ENCODE results near the gene NTRK2. TPM values are rescaled to one million over a fixed set of nuclear protein-coding genes. Genes with fewer than 3 reads are reported as not detected.

Gene NTRK2
- total RNA-seq, 1 experiment from 2014 or later, result not detected

- DNase-seq (ENCODE audit: low read depth), result no peak
These were observed 266.1 kb downstream of the NTRK2 start for GRCh38 chr9:84935528-84936117.

GRCh38 chr9:84937180-84937579, 267.7 kb downstream of the NTRK2 start:
- DNase-seq (ENCODE audit: low read depth), result no peak

GRCh38 chr9:84937581-84937980, 268.1 kb downstream of the NTRK2 start:
- no peak for DNase-seq (ENCODE audit: low read depth)

DNA sequence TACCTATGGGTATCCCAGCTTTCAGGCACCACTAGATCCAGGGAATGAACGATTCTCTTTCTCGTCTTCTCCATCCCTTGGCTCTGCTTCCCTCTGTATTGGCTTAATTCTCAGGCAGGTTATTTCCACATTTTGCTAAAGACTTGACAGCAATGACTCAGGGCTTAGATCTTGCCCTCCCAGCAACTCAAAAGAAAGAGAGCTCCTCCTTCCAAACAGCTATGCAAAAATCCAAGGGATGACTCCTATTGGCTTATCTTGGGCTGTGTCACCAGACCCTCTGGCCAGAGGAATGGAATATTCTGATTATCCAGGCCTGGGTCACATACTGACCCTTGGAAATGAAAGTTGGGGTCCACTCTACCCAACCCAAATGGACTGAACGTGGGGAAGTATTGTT, 270.2 kb downstream of the NTRK2 start:
- DNase-seq (ENCODE audit: low read depth), result no peak

GRCh38 chr9:84940294-84940693, 270.8 kb downstream of the NTRK2 start:
- DNase-seq (ENCODE audit: low read depth), result peak; percentile 30

GRCh38 chr9:84941792-84942191, 272.3 kb downstream of the NTRK2 start:
- DNase-seq (ENCODE audit: low read depth), result no peak

- no peak for DNase-seq (ENCODE audit: low read depth)
These were observed 274.0 kb downstream of the NTRK2 start for GRCh38 chr9:84943482-84944050.

GRCh38 chr9:84945878-84946538, 276.5 kb downstream of the NTRK2 start:
- DNase-seq (ENCODE audit: low read depth), result no peak

- DNase-seq (ENCODE audit: low read depth), result no peak
These were observed 278.0 kb downstream of the NTRK2 start for GRCh38 chr9:84947412-84947972.

DNA sequence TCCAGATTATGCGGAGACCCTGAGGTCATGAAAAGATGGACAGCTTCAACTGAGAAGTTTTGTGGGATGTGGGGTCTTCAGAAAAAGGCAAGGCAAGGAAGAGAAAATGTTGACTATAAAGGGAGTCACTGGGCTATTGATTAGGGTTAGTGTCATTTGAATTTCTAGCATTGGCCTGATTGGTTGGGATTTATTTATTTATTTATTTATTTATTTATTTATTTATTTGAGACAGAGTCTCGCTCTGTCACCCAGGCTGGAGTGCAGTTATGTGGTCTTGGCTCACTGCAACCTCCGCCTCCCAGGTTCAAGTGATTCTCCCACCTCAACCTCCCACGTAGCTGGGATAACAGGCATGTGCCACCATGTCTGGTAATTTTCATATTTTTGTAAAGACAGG, 279.7 kb downstream of the NTRK2 start:
- DNase-seq (ENCODE audit: low read depth), result no peak

DNA sequence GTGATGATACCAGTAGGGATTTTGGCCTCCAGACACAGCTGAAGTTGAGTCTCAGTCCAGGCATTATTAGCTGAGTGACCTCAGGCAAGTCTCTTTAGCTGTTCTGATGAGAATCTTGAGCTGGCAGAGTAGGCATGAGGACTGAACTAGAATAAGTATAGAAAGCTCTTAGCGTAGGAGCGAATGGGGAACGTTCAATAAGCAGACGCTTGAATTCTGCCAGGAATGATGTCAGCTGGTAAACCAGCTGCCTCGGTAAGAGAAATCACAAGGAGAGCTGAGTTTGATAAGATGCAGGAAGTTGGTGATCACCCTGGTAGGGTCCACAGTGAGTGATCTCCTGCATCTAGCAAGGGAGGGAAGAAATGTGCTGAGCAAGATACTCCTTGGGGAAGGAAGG, 280.4 kb downstream of the NTRK2 start:
- no peak for DNase-seq (ENCODE audit: low read depth)

DNA sequence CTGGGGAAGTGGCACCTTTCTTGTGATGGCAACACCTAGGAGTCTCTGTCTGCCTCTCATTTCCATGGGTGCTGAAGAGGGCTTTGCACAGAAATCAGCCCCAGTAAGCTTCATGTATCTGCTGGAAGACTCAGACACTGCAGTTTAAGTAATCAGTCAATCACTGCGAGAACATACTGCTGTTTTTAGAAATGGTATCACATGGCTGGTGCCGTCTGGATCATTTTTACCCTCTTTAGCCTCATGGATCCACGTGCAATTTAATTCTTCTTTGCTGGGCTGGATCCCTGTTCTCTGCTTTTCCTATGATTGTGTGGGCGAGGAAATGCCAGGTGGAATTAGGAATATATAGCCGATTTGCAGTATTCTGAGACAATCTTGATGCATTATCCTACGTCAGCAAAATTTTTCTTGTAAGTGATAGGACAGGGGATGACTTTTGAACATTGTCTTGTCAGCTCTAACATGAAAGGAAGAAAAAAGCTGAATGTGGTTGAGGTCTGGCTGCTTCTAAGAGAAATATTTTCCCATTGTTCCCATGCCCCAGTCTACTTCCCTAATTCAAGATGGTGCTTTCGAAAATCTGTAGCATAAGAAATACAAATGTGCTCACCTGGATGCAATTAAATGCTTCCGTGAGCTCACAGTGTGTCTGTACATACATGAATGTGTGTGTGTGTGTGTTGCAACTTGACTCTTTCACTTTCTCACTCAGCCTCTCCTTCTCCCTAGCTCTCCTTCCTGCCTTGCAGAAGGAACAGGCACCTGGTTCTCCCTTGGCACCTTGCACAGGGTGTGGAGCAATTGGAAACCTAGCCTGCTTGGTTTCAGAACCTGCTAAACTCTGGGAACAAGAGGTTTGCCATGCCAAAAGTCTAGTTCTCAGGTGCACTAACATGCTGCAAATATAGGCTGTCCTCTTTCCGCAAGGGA, 281.6 kb downstream of the NTRK2 start:
- DNase-seq (ENCODE audit: low read depth), result no peak

DNA sequence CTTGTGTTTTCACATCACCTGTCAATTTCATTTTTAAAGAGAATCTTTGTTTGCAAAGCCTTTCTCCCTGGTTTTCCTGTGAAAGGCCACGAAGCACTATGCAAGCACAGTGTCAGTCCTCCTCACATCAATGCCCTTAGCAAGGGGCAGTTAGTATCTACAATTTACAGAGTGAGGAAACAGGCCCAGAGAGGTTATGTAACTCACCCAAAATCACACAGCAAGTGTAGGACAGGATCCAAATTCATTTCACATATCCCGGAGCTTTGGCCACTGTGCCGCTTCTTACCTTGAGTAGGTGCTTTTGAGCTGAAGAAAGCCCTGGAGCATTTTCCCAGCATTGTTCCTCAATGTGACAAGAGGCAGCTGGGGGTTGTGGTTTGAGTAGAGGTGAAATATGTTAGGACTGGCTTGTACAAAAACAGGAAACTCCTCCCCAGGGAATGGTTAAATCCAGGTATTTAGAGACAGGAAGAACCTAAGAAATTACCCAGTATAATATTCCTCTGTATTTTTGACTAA, 283.8 kb downstream of the NTRK2 start:
- DNase-seq (ENCODE audit: low read depth), result no peak

- DNase-seq (ENCODE audit: low read depth), result peak; percentile 27
These were observed 284.5 kb downstream of the NTRK2 start for GRCh38 chr9:84953797-84954705.

DNA sequence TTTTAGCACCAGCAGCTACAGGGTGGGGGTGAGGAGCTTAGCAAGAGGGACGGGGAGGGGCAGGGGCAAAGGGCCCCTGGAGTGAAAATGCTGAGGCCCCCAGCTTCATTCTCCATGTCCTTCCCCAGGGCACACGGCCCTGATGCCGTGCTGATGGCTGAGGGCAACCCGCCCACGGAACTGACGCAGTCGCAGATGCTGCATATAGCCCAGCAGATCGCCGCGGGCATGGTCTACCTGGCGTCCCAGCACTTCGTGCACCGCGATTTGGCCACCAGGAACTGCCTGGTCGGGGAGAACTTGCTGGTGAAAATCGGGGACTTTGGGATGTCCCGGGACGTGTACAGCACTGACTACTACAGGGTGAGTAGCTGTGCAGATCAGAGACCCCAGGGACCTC, 285.6 kb downstream of the NTRK2 start:
- no peak for DNase-seq (ENCODE audit: low read depth)

GRCh38 chr9:84955971-84956370, 286.4 kb downstream of the NTRK2 start:
- no peak for DNase-seq (ENCODE audit: low read depth)

DNA sequence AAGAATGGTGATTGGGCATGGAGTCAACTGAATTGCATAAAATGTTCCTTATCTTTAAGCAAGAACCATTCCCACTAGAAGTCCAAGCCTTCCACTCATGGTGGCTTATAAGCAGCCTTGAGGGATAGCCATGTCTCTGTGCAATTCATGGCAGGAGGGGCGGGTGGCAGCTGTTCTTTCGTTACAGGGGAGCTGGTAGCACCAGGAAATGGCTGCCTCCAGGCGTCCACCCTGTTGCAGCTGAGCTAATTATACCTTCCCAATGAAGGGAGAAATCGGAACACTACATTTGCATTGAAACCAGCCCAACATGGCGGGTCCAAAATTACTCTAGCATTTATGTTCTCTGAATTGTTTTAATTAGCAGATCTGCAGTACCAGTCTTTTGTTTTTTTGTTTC, 289.8 kb downstream of the NTRK2 start:
- DNase-seq (ENCODE audit: low read depth), result no peak

- no peak for DNase-seq (ENCODE audit: low read depth)
These were observed 297.6 kb downstream of the NTRK2 start for GRCh38 chr9:84966876-84967830.

DNA sequence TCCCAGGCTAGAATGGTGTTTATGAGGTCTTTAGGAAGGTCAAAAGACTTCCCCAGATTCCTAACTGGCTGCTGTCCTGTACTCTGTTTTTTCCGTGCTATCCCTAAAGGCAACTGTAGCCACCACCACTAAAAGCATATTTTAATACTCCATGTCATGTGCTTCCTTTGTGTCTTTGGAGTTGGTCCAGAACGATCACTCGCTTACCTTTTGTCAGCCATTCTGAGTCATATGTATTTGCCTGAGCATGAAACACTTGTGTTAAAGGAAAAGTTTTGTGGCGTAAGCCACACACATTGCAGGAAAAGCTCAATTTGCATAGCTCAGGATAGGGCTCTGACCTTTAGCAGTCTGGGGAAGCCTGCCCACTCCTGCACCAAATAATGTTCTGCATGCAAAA, 299.6 kb downstream of the NTRK2 start:
- peak; percentile 50 for DNase-seq (ENCODE audit: low read depth)
